ENCODE data around the gene PDE1A. TPM values are rescaled to one million over a fixed set of nuclear protein-coding genes. Genes with fewer than 3 reads are reported as not detected.

The PDE1A gene
- total and polyA plus RNA-seq, 2 experiments from 2014 or later: 1.0 to 4.7 TPM

- Histone ChIP-seq H3K4me2 (no peak overlapping the region), H3K36me3 (replicated peaks; ENCODE audit: insufficient read depth, low read depth) (no peaks in the 10 kb centered on the region), H2AFZ (no peak overlapping the region), H3K27ac (no peak overlapping the region), H3K79me2 (no peaks in the 10 kb centered on the region), H3K4me3 (no peak overlapping the region), H4K20me1 (ENCODE audit: insufficient read depth, poor library complexity, severe bottlenecking) (no peaks in the 10 kb centered on the region), H3K27me3 (no peaks in the 10 kb centered on the region), H3K9me2 (replicated peaks; ENCODE audit: insufficient read depth) (no peaks in the 10 kb centered on the region), H3K4me1 (ENCODE audit: insufficient read depth) (no peaks in the 10 kb centered on the region), H3K9me3 (ENCODE audit: low read depth) (no peaks in the 10 kb centered on the region)
- TF ChIP-seq EZH2 (IDR thresholded peaks at IDR 0.05; ENCODE audit: borderline replicate concordance) (no peak), EZH2phosphoT487 (IDR thresholded peaks at IDR 0.05; ENCODE audit: low read depth, severe bottlenecking, unreplicated experiment) (no peak), CTCF (IDR thresholded peaks at IDR 0.05; ENCODE audit: poor library complexity) (no peak)
- DNase-seq (ENCODE audit: low spot score): no peak
Observed at GRCh38 chr2:182179176-182179575, 247.7 kb downstream of the PDE1A start.

DNA sequence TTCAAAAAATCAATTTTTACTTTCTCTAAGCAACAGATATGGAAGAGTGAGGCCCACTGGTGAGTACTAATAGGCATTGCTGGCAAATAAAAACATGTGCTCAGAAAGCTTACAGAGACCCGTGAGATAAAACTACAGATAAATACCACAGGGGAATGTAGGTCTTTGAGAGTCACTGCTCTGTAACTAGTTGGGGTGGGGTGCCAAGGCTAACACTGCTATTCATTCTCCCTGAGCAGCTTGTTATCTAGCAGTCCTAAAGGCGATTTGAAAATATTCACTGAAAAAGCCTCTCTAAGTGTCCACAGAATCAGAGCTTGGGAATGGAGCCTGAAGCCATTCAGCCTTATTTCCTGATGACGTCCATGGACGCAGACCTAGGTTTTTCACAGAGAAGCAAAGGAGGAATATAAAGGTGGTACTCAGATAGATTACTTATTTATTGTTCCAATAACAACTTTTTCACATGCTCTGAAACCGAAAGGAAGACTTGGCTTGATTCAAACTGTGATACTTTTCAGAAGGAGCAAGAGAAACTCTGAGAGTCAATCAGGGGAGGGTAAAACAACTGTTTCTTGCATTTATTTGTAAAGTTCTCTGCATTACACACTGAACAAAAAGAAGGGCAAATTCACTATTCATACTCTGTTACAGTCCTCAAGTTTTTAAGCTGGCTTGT, 252.8 kb downstream of the PDE1A start:
- Histone ChIP-seq H2AFZ (no peak overlapping the region), H3K9me3 (ENCODE audit: low read depth) (no peaks in the 10 kb centered on the region), H3K9me2 (replicated peaks; ENCODE audit: insufficient read depth) (no peaks in the 10 kb centered on the region), H3K4me3 (no peak overlapping the region), H3K36me3 (replicated peaks; ENCODE audit: insufficient read depth, low read depth) (no peaks in the 10 kb centered on the region), H3K4me1 (ENCODE audit: insufficient read depth) (no peaks in the 10 kb centered on the region), H3K4me2 (no peak overlapping the region), H3K79me2 (no peaks in the 10 kb centered on the region), H3K27ac (no peak overlapping the region), H3K27me3 (no peaks in the 10 kb centered on the region), H4K20me1 (ENCODE audit: insufficient read depth, poor library complexity, severe bottlenecking) (no peaks in the 10 kb centered on the region)
- no peak for TF ChIP-seq EZH2 (IDR thresholded peaks at IDR 0.05; ENCODE audit: borderline replicate concordance)
- no peak for TF ChIP-seq CTCF (IDR thresholded peaks at IDR 0.05; ENCODE audit: poor library complexity)
- no peak for TF ChIP-seq EZH2phosphoT487 (IDR thresholded peaks at IDR 0.05; ENCODE audit: low read depth, severe bottlenecking, unreplicated experiment)
- DNase-seq (ENCODE audit: low spot score): no peak
- 56% methylated on average over 5 of the region's 5 CpGs for WGBS (ENCODE audit: low lambda C conversion rate, missing lambda C conversion rate)

GRCh38 chr2:182170341-182170740, 256.5 kb downstream of the PDE1A start:
- no peaks in the 10 kb centered on the region for H3K79me2 ChIP-seq
- H3K27me3 ChIP-seq: no peaks in the 10 kb centered on the region
- H3K4me1 ChIP-seq (ENCODE audit: insufficient read depth): no peaks in the 10 kb centered on the region
- no peaks in the 10 kb centered on the region for H4K20me1 ChIP-seq (ENCODE audit: insufficient read depth, poor library complexity, severe bottlenecking)
- no peaks in the 10 kb centered on the region for H3K36me3 ChIP-seq (replicated peaks; ENCODE audit: insufficient read depth, low read depth)
- H2AFZ ChIP-seq: no peak overlapping the region
- H3K4me3 ChIP-seq: no peak overlapping the region
- WGBS (ENCODE audit: low lambda C conversion rate, missing lambda C conversion rate): 81% methylated on average over 3 of the region's 3 CpGs
- TF ChIP-seq EZH2 (IDR thresholded peaks at IDR 0.05; ENCODE audit: borderline replicate concordance) (no peak), EZH2phosphoT487 (IDR thresholded peaks at IDR 0.05; ENCODE audit: low read depth, severe bottlenecking, unreplicated experiment) (no peak), CTCF (IDR thresholded peaks at IDR 0.05; ENCODE audit: poor library complexity) (no peak)
- H3K9me3 ChIP-seq (ENCODE audit: low read depth): no peaks in the 10 kb centered on the region
- no peak overlapping the region for H3K4me2 ChIP-seq
- H3K9me2 ChIP-seq (replicated peaks; ENCODE audit: insufficient read depth): no peaks in the 10 kb centered on the region
- no peak overlapping the region for H3K27ac ChIP-seq
- DNase-seq (ENCODE audit: low spot score): no peak
